Activated T-cell treated with anti-CD3 and anti-CD28 coated beads for 1 hour (primary cell): ENCODE results near the gene EFCC1.

Source experiments
- DNase-seq: peaks from one replicate; pipeline ENCODE4 v3.0.0-alpha.2; 2020; ENCODE audit warnings: low read depth

EFCC1 gene

DNA sequence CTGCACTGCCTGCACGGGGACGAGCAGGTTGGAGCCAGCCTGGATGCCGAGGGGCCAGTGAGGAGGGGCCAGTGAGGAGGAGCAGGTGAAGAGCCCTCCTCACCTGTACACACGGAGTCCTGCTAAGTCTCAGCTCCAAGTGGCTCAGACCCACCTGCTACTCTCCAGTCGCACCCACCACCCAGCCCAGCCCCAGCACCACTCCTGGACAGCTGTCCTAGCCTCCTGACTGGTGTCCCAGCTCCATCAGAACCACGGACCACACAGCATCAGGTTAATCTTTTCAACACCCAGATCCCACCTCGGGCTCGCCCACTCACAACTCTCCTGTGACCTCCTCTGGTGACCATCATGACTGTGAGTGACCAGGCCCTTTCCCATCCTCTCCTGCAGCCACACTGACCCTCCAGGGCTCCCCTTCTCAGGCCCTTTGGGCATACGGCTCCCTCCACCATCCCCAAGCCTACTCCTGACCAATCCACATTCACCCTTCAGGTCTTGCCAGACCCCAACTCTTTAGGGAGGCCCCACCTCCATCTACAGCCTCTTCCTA, 13.8 kb downstream of the EFCC1 start:
- no peak for DNase-seq

DNA sequence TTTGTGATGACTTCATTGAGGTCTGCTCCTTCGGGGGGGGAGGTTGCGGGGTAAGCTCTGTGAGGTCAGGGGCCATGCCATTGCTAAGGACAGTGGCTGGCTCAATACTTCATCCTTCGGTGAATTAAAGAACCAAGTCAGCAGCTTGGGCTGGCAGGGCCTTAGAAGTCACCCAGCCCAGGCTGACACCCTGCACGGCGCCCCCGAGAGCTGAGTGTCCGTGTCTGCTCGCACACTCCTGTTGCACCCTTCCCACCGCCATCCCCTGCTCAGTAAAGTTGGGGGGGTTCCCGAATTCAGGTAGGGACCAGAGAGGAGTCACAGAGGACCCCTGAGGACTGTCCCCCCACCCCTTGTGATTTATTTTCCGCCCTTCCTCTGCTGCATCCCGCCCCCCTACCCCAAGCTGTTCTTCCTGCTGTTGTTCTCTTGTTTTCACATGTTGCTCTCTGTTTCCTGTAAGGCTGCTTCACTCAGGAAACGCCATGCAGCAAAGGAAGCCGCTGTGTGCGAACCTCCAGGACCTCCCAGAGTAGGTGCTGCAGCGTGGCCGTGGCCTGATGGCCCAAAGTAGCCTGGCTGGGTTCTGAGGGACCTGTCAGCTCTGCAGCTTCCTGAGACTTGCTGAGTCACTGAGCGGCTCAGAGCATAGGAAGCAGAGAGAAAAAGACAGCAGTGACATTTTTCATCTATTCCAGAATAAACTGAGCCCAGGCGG, 14.4 kb downstream of the EFCC1 start:
- peak; percentile 26 for DNase-seq

DNA sequence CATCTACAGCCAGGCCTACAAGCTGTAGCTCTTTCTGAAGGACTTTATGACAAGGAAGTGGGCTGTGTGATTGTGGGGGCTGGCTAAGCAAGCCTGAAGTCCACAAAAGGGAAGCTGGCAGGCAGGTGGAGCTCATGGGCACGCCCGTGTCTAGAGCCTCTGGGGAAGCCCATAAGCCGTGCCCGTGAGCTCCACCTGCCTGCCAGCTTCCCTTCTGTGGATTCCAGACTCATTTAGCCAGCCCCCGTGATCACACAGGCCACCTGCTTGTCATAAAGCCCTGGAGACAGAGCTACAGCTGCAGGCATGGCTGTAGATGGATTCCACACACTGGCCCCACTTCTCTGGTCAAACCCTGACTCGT, 15.2 kb downstream of the EFCC1 start:
- peak; percentile 45 for DNase-seq

DNA sequence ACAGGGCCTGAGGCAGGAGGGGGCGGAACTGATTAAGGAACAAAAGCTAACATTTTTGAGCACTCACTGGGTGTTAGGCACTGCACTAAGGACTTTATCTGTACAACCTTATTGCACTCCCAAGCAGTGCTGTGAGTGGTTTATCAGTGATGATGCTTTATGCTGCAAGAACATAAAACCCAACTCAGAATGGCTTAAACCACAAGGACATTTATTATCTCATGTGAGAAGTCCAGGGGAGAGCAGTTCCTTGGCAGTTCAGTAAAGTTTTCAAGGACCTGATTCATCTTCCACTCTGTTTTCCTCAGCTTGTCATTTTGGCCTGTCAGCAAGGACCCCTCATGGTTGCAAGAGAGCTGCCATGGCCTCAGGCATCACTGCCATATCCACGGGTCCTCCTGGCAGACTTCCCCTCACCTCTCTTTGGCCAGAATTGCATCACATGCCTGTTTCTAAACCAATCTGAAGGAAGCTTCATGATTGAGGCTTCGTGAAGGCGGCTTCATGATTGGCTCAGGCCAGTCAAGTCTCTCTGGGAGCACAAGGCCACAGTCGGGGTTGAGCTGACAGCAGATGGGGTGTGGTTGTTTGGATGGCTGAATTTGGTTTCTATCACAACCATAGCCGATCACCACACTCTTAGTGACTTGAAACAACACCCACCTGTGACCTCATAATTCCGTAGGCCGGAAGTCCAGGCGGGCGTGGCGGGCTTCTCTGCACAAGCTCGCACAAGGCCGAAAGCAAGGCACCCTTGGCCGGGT, 15.8 kb downstream of the EFCC1 start:
- DNase-seq: no peak

DNA sequence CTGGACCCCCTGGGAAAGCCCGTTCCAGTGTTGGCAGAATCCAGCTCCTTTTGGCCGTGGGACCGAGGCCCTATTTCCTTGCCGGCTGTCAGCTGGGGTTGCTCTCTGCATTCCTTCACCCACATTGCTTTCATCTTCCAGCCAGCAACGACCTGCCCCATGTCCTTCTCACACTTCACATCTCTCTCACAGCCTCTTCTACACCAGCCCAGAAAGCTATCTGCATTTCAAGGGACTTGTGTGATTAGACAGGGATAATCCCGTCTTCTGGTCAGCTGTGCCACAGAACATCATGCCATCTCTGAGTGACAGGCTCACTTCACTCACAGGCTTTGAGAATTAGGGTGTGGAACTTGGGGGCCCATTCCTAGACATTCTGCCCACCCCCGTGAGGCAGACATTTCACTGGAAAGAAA, 16.4 kb downstream of the EFCC1 start:
- no peak for DNase-seq

DNA sequence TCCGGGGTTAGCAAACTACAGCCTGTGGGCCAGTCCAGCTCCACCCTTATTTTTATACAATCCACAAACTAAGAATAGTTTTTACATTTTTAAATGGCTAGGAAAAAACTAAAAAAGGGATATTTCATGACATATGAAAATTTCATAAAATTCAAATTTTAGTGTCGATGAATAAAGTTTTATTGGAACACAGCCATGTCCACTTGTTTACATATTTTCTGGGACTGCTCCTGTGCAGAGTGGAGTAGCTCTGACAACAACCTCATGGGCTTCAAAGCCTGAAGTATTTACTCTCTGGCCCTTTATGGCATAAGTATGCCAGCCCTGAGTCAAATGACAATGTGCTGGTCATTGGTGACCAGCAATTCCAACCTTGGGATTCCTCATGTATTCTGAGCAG, 17.2 kb downstream of the EFCC1 start:
- DNase-seq: no peak

DNA sequence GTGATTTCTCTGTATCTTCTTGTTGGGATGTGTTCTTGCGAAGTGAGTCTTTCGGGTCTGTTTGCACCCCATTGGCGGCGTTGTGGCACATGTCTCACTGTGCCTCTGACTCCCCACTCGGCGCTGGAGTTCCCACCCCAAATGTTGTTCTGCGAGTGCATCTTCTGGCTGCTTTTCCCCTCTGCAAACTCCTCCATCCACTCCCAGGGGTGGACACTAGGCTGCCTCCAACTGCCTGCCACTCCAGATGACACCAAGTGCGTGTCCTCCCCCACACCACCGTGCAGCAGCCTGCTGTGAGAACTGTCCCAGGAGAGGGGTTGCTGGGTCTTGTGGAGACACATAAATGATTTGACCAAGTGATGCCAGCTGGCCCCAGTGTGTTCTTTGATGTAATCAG, 17.6 kb downstream of the EFCC1 start:
- no peak for DNase-seq

DNA sequence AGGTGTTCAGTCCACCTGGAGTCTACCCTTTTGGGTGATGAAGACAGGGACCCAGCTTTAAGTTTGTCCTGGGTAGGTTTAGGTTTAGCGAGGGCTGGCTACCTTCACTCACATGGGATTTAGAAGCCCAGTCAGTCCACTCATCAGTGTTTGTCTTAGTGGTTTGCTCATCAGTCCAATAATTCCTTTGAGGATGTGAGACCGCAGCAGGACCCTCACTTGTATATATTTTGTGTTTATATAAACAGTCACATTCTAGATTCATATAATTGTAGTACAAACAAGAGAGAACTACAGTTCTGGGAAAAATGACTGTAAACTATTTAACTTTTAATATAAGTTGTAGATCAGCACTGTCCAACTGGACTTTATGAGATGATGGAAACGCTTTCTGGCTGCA, 18.2 kb downstream of the EFCC1 start:
- no peak for DNase-seq

DNA sequence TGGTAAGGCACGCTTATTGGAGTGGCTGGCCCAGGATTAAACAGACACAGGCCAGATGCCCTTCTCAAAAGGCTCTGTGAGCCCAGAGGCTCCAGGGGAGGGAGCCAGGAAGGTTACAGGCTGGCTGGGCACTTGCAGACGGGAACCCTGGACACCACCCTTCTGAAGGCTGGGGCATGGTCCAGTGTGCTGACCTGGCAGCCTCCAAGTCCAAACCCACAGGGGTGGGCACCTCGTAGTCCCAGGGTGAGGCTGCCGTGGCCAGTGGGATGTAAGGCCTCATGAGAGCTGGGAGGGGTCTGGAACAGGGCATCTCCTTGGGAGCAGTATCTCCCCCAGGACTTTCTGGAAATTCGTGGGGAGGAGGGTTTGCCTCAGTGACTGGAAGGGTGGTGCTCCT, 19.6 kb downstream of the EFCC1 start:
- no peak for DNase-seq

DNA sequence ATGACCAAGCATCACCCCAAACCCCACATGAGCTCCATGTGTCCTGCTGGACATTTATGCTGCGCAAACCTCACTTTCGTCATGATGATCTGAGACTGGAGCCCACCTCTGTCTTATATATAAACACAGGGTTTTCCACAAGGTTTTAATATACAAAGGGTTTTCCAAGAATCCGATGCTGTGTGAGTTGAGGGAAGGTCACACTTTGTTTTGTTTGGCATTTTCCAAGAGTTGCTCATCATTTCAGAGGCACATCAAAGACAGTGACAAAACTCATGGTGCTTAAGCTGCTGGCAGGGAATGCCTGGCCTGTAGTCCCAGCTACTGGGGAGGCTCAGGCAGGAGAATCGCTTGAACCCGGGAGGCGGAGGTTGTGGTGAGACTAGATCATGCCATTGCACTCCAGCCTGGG, 20.0 kb downstream of the EFCC1 start:
- no peak for DNase-seq

DNA sequence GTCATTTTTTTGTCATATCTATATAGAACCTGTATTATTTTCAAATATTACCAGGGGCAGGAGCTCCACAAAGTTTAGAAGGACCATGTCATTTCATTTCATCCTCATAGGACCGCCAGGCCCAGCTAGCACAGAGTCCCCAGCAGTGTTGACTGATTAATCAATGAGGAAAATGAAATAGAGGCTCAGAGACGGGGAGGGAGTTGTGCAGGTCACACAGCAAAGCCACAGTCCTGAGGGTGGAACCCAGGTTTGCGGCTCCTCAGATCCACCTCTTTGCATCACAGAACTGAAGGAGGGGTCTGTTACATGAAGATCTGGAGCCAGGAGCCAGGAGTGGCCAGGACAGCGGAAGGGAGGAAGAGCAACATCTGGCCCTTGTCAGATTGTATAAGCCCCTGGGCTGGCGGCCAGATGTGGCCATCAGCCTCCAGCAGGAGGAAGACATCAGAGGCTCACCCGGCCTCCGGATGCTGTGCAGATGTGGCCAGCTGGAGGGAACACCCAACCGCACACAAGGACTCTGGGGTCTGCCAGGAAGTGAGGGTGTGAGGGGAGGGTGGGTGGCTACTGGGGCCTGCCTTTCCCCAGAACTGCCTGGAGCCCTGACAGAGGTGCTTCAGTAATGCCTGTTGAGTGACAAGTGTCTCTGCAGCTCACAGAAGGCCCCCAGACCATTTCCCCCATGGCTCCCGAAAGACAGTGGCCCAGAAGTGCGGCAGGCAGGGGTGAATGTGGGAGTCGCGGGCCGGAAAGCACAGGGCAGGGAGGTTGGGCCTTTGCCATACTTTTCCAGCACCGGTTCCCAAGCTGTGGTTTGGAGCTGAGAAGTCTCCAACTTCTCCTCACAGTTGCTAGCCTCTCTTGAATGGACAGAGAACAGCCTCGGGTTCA, 21.3 kb downstream of the EFCC1 start:
- no peak for DNase-seq

DNA sequence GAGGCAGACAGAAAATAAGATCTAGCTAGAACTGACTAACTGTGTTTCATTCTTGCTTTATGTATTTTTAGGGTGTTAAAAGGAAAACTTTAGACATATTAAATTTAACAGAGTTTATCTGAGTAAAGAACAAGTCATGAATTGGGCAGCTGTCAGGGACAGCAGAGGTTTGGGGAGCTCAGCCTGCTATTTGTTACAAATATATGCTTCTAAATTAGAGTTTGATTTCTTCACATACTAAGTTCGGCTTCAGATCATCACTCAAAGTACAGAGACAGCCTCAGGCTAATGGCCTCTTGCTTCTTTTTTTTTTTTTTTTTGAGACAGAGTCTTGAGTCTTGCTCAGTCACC, 21.9 kb downstream of the EFCC1 start:
- DNase-seq: no peak

DNA sequence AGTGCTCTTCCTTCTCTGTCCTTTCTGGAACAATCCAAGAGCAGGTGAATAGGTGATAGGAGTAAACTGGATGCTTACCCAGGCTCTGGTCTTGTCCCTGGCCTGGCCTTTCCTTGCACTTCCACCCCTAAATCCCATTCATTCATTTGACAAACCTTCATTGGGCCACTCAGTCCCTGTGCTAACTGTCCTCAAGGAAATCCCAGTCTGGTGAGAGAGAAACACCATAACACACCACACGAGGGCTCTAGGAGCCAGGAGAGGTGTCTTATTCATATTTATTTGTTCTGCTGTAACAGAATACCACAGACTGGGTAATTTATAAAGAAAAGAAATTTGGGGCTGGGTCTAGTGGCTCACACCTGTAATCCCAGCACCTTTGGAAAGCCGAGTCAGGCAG, 22.8 kb downstream of the EFCC1 start:
- DNase-seq: no peak

DNA sequence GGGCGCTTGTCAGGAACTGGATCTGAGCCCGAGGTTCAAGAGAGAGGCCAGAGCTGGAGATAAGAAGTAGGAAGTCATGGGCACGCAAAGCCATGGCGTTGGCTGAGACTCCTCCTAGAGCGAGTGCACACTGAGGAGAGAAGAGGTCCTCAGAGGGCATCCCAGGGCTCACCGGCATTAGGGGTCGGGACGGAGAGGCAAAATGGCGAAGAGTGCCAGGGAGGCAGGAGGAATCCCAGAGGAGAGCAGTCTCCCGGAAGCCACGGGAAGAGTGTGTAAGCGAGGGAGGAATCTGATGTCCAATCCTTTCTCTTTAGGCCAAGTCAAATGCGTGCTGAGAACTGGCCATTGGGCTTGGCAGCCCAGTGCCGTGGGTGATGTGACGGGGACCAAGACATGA, 24.0 kb downstream of the EFCC1 start:
- no peak for DNase-seq

DNA sequence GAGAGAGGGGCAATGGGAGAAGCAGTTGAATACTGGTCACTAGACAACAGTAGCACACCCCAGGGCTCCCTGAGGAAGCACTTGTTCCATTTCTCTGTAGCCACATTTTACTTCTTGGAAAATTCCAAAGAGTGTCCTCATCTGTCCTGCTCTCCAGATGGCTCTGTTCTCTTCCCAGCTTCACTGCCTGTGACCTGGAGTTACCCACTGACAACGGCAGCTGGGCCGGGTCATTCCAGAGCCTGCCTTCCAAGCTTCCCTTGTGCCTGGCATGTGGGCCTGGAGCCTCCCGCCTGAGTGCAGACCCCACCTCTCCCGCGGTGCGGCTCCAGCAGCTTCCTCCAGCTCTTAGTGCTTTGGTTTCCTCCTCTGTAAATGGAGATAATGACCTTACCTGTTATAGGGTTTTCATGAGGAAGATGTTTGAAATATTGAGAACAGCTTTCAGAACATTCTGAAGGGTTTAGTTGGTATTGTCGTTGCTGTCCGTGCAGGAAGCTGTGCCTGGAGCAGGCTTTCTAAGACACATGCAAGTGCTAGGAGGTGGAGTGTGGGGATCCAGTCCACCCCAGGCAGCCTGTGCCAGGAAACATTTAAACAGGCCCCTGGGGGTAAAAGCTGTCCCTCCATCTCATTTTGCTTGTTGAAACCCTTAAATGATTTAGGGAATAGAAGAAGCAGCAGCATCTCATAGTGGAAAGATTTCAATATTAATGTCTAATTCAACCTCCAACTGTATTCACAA, 24.8 kb downstream of the EFCC1 start:
- no peak for DNase-seq

DNA sequence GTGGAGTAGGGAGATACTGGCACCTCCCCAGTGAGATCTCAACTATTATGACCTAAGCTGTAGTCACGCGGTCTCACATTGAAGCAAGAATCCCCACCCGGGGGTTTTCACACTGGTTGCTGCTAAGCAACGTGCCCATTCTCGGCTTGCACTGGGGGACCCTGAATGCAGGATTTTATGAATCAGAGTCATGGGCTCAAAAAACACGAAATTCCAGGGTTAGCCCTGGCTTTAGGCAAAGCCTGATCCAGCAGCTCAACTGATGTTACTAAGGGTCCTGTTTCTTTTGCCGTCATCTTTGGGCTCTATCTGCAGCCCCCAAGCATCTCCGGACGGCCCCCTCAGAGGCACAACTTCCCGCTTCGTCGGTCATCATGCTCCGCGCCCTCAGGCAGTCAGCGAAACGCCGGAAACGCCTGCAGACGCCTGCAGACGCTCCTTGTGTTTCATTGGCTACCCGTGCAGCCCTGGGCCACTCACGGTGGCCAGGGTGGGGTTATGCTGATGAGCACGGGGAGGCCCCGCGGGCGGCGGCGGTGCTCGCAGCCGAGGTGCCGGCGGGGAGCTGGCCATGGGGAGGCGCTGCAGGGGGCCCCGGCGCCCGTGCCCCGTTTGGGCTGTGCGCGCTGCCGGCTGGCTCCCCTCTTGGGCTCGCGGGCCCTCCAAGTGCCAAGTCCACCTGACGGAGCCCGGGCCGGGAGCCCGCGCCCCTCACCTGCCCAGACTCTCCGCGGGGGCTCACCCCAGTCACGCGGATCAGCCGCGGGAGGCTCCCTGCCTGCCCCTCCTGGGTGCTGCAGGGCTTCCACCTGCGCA, 25.8 kb downstream of the EFCC1 start:
- DNase-seq: peak; percentile 81

DNA sequence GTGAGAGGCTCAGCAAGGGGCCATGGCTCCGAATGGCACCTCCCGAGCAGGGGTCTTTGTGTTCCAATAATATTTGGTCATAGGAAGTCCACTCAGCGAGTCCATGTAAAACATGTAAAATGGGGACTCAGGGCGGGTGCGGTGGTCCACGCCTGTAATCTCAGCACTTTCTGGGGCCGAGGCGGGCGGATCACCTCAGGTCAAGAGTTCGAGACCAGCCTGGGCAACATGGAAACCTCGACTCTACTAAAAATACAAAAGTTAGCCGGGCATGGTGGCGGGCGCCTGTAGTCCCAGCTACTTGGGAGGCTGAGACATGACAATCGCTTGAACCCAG, 26.4 kb downstream of the EFCC1 start:
- DNase-seq: no peak

DNA sequence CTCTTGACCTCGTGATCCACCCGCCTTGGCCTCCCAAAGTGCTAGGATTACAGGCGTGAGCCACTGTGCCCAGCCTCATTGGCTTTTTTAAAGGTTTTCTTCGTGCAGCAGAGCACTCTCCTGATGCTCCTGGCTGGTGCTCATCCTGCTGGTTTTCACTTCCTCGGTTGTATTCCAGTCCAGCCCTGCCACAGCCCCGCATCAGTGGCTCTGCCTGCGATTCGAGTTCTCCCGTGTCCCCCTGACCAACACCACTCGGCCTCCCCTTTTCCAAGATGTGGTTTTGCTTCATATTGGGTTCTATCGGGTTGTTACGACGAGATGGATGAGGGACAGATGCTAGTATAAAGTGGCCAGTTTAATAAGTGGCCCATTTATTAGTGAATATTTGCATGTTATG, 27.8 kb downstream of the EFCC1 start:
- no peak for DNase-seq

DNA sequence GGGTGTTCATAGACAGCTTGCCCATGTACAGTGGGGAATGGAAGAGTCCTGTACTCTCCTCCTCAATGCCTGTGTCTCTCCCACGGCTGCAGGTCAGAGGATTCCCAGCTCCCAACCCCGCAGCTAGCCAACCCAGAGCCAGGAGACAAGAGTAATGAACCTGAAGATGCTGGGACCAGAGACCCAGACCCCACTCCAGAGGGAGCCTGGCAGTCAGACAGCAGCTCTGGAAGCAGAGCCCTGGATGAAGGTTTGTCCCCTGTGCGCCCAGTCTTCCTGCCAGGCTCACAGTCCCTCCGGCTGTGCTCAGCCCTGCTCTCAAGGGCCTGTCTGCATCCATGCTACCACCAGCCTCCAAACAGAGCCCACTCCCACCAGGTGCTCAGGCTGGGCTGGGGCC, 29.5 kb downstream of the EFCC1 start:
- no peak for DNase-seq

DNA sequence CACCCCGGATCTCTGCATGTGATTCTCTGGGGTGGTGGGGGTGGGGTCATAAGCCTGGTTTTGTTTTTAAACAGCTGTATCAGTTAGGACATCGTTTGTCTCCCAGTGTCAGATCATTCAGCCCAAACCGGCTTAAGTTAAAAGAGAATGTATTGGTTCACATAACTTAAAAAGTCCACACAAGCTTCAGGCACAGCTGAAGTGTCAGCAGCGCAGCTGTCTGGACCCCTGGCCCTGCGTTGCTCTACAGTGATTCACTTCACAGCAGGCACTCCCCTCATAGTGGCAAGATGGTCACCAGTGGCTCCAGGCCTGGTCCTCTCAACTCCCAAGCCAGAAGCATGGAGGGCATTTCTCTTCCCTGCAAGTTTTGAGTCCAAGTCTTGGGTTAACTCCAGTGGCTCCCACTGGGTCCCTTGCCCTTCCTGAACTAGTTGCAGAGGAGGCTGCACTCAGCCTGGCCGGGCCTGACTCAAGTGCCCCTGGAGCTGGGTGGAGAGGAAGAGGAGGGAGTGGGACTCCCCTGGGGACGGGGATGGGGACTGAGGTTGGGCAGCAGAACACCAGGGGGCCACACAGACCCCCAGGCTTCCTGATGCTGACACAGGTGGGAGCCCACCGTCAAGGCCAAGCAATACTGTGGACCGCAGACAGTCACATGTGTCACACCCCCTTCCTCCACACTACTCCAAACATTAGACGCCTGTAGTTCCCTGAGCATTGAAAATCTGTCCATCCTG, 30.5 kb downstream of the EFCC1 start:
- no peak for DNase-seq

DNA sequence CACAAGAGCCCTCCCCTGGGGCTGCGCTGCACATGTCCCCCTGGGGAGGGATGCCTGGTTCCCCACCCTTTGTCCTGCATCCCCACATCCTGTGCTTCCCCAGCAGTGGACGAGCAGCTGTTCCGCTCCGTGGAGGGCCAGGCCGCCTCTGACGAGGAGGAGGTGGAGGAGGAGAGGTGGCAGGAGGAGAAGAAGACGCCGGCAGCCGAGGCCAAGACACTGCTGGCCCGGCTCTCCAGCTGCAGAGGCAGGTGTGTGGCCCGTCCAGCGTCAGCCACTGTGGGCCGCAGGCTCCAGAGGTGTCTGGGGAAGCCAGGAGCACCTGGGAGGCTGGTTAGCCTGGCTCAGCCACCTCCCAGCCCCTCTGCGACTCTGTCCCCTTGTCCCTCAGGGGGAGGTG, 31.6 kb downstream of the EFCC1 start:
- DNase-seq: no peak
